Measurements from ENCODE around the gene CFAP126. TPM values are rescaled to one million over a fixed set of nuclear protein-coding genes. Genes with fewer than 3 reads are reported as not detected.

CFAP126 gene
- total and polyA plus RNA-seq, 2 of the 13 experiments (the other 11 are each of a cell fraction or from before 2014, with no cell fraction given), result not detected

DNA sequence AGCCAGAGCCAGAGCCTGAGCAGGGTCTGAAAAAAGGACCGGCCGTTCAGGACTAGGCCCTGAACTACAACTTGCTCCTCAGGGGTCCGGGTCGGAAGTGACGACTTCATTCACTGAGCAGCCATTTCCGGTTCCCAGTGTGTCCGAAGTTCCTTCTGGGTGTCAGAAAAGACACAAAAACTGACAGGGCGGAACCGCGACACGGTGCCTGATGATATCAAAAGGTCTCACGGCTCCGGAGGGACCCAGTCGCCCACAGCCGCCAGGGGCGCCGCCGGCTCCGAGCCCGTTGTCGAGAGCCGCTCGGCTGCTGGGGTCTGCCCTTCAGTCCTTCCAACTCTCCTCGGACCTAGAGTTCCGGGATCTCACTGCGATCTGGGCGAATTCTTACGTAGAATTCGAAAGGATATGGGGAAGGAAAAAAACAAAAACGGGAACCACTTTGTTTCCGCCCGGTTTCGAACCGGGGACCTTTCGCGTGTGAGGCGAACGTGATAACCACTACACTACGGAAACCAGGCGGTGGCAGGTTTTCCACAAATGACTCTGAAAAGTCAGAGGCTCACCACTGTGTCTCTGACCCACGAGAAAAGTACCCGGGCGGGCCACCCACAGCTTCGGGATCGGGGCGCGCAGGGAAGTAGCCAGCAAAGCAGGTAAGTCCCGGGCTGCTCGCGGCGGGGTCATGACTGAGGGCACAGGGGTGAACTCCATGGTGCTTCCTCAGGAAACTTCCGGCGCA is 31.8 kb upstream of the CFAP126 start (continued):
- 0 out of 2 replicates have a peak, but pooled peaks have one; percentile 31 for TF ChIP-seq ZNF768 (CRISPR knock-in tag; IDR thresholded peaks at IDR 0.05)
- peak; percentile 26 for TF ChIP-seq ZEB1 (IDR thresholded peaks at IDR 0.05; ENCODE audit: insufficient replicate concordance, low read depth)
- peak; percentile 30; the same call in 1 of the 2 replicates for TF ChIP-seq JUND (CRISPR knock-in tag; IDR thresholded peaks at IDR 0.05)
- TF ChIP-seq RELA (CRISPR knock-in tag; IDR thresholded peaks at IDR 0.05), result no peak
- no peak for TF ChIP-seq NFIB (CRISPR knock-in tag; IDR thresholded peaks at IDR 0.05; ENCODE audit: borderline replicate concordance)
- TF ChIP-seq ZNF362 (CRISPR knock-in tag; IDR thresholded peaks at IDR 0.05; ENCODE audit: borderline replicate concordance), result no peak; the same call in 1 of the 2 replicates
- TF ChIP-seq, protein P1, sequence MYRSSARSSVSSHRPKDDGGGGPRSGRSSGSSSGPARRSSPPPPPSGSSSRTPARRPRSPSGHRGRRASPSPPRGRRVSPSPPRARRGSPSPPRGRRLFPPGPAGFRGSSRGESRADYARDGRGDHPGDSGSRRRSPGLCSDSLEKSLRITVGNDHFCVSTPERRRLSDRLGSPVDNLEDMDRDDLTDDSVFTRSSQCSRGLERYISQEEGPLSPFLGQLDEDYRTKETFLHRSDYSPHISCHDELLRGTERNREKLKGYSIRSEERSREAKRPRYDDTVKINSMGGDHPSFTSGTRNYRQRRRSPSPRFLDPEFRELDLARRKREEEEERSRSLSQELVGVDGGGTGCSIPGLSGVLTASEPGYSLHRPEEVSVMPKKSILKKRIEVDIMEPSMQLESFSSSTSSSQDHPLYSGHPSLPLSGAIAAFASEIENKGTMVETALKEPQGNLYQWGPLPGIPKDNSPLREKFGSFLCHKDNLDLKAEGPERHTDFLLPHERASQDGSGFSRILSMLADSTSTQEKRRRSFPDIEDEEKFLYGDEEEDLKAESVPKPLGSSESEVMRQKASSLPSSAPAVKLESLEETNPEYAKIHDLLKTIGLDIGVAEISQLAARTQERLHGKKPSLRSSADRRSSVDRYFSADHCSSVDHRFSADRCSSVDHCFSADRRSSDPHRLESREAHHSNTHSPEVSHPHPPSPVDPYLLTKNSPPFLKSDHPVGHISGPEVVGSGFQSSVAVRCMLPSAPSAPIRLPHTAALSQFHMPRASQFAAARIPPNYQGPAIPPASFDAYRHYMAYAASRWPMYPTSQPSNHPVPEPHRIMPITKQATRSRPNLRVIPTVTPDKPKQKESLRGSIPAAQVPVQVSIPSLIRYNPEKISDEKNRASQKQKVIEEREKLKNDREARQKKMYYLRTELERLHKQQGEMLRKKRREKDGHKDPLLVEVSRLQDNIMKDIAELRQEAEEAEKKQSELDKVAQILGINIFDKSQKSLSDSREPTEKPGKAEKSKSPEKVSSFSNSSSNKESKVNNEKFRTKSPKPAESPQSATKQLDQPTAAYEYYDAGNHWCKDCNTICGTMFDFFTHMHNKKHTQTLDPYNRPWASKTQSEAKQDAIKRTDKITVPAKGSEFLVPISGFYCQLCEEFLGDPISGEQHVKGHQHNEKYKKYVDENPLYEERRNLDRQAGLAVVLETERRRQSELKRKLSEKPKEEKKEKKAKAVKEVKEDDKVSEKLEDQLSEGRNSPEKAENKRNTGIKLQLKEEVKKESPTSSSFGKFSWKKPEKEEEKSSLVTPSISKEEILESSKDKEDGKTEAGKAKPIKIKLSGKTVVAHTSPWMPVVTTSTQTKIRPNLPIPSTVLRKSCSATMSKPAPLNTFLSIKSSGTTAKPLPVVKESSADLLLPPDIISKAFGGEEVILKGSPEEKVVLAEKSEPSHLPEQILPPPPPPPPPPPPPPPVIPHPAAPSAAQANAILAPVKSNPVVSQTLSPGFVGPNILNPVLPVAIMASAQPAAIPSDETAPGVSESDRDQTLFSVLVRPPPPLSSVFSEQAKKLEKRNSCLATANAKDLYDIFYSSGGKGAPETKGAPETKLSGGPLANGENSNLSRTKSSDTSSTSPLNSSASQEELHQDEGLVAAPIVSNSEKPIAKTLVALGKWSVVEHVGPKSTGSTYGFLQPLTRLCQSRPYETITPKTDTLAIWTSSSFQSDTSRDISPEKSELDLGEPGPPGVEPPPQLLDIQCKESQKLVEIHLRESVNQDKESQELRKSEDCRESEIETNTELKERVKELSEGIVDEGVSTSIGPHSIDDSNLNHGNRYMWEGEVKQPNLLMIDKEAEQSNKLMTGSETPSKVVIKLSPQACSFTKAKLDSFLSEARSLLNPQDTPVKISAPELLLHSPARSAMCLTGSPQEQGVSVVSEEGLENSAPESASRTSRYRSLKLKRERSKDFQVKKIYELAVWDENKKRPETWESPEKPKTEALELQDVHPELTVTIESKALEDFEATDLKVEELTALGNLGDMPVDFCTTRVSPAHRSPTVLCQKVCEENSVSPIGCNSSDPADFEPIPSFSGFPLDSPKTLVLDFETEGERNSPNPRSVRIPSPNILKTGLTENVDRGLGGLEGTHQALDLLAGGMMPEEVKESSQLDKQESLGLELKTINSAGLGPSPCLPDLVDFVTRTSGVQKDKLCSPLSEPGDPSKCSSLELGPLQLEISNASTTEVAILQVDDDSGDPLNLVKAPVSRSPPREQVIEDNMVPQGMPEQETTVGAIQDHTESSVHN (CRISPR knock-in tag; IDR thresholded peaks at IDR 0.05), result no peak
- no peak for TF ChIP-seq ZNF468 (CRISPR knock-in tag; IDR thresholded peaks at IDR 0.05)
- TF ChIP-seq JDP2 (CRISPR knock-in tag; IDR thresholded peaks at IDR 0.05; ENCODE audit: borderline replicate concordance), result no peak
- no peak for TF ChIP-seq ZNF660 (CRISPR knock-in tag; IDR thresholded peaks at IDR 0.05; ENCODE audit: borderline replicate concordance, low read depth)
- TF ChIP-seq, protein P2, sequence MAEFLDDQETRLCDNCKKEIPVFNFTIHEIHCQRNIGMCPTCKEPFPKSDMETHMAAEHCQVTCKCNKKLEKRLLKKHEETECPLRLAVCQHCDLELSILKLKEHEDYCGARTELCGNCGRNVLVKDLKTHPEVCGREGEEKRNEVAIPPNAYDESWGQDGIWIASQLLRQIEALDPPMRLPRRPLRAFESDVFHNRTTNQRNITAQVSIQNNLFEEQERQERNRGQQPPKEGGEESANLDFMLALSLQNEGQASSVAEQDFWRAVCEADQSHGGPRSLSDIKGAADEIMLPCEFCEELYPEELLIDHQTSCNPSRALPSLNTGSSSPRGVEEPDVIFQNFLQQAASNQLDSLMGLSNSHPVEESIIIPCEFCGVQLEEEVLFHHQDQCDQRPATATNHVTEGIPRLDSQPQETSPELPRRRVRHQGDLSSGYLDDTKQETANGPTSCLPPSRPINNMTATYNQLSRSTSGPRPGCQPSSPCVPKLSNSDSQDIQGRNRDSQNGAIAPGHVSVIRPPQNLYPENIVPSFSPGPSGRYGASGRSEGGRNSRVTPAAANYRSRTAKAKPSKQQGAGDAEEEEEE (CRISPR knock-in tag; IDR thresholded peaks at IDR 0.05; ENCODE audit: borderline replicate concordance), result no peak
- TF ChIP-seq ZNF652 (CRISPR knock-in tag; IDR thresholded peaks at IDR 0.05; ENCODE audit: borderline replicate concordance, low read depth), result no peak
- TF ChIP-seq ZNF432 (CRISPR knock-in tag; IDR thresholded peaks at IDR 0.05; ENCODE audit: borderline replicate concordance), result no peak
- 0 out of 2 replicates have a peak, but pooled peaks have one; percentile 59 for TF ChIP-seq ZFP90 (CRISPR knock-in tag; IDR thresholded peaks at IDR 0.05; ENCODE audit: borderline replicate concordance)
- TF ChIP-seq MXD4 (CRISPR knock-in tag; IDR thresholded peaks at IDR 0.05), result peak; percentile 40
- TF ChIP-seq XRCC5 (optimal IDR thresholded peaks at IDR 0.05; ENCODE audit: low read length), result peak; percentile 65
- TF ChIP-seq, protein P3, sequence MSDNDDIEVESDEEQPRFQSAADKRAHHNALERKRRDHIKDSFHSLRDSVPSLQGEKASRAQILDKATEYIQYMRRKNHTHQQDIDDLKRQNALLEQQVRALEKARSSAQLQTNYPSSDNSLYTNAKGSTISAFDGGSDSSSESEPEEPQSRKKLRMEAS (IDR thresholded peaks at IDR 0.05), result peak; percentile 73
- TF ChIP-seq KDM5B (CRISPR knock-in tag; IDR thresholded peaks at IDR 0.05; ENCODE audit: borderline replicate concordance), result peak; percentile 88; the same call in 1 of the 2 replicates

Measured in HepG2 (cell line).